NCI-H2196 (cell line): ENCODE measurements around the gene IFI44.
A peak's percentile ranks its signal among the peaks of the same experiment; 100 is the strongest.

Source experiments
- DNase-seq: peaks from one replicate; lab custom pipeline; 2025; ENCODE audit not compliant: unreplicated experiment; lab: John Stamatoyannopoulos, UW

The IFI44 gene, protein sequence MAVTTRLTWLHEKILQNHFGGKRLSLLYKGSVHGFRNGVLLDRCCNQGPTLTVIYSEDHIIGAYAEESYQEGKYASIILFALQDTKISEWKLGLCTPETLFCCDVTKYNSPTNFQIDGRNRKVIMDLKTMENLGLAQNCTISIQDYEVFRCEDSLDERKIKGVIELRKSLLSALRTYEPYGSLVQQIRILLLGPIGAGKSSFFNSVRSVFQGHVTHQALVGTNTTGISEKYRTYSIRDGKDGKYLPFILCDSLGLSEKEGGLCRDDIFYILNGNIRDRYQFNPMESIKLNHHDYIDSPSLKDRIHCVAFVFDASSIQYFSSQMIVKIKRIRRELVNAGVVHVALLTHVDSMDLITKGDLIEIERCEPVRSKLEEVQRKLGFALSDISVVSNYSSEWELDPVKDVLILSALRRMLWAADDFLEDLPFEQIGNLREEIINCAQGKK

DNA sequence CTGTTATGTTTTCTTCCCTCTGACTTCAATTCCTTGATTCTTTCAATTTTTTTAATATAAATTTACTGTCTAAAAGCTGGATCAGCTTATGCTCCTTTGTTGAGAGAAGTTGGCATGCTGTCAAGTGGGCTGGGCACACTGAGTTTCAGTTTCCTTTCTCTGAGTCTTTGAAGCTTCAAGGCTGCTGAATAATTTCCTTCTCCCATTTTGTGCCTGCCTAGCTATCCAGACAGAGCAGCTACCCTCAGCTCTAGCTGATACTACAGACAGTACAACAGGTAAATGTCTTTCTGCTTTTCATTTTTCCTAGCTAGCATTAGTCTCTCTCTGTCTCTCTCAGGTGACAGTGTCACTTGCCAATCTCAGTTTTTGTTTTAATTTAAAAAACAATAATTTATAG is at the start of gene IFI44:
IFI44 (plus strand) TSS at position 204 of the 400 bp plus-strand sequence. CDS start 365 bp downstream, outside the sequence.
- peak; percentile 73 for DNase-seq

DNA sequence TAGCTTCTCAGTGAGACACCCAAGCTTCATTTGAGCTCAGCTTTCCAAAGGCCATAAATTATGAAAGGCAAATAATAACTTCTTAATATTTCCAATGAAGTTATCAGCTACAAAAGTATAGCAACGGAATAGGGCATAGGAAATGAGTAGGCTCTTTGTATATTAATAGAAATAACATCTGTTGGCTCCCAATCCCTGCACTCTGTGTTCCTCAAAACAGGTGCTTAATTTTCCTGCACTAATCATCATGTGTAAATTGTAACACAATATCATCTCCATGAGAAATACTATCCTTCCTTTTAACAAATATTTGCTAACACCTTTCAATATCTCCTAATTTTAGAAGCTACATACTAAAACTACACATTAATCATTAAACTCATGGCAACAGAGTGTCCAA is 48.6 kb upstream of the IFI44 start:
- no peak for DNase-seq

DNA sequence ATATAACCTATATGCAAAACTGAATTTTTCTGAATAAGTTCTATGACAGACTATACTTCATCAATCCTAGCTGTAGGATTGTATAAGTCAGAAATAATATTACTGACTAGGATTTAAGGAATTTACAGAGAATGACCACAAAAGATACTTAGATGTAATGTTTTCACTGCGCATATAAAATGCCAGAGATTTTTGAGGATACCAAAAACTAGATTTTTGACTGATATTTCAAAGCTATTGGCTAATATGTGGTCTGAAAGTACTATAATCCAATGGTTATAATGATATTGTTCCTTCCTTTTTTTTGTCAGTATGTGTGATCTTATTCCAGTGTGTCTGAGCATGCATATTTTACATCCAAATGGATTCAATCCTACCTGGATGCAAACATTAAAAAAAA is 46.4 kb upstream of the IFI44 start:
- DNase-seq, result no peak

DNA sequence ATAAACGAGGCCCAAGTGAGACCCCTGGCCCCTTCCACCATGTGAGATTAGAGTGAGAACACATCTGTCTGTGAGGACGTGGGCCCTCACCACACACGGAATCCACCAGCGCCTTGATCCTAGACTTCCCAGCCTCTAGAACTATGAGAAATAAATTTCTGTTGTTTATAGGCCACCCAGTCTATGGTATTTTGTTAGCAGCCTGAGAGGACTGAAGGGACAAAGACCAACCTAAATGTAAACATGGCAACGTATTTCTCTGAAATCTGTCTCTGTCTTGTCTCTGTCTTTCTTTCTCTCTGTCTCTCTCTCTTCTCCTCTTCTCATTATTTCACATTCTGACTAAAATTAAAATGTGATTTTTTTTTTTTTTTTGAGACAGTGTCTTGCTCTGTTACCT is 45.0 kb upstream of the IFI44 start:
- DNase-seq, result no peak

DNA sequence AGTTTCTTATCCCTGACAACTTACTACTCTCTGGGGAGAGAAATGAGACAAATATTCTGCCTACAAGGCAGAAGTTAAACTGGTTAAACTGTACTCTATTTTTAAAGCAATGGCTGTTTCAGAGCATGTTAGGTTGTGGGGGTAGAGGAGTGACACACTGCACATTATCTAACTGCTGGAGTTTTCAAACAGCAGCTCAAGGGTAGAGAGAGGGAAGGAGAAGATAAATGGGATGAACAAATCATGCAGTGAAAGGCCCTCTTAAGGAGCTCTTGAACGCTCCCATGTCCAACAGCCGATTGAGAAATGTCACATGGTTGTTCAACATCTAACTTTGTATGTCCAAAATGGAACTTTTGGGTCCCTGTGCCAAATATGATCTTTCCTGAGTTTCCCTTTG is 43.4 kb upstream of the IFI44 start:
- no peak for DNase-seq

DNA sequence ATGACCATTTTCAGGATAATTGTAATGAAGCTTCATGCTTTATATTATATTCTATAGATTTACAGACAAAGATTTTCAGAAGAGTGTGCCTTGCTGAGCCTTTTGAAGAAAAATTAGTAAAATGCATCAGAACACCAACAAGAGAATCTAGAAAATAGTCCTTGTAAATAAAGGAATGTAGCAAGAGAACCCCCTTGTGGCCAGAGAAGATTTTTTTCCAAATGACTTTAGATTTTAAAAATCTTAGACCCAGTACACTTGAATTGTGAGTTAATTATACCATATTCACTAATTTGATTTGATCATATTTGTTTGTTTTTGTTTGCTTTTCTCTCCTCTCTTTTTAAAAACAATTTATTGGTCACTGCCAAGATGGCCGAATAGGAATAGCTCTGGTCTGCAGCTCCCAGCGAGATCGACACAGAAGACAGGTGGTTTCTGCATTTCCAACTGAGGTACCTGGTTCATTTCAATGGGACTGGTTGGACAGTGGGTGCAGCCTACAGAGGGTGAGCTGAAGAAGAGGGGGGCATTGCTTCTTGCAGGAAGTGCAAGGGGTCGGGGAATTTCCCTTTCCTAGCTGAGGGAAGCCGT is 42.2 kb upstream of the IFI44 start:
- no peak for DNase-seq

DNA sequence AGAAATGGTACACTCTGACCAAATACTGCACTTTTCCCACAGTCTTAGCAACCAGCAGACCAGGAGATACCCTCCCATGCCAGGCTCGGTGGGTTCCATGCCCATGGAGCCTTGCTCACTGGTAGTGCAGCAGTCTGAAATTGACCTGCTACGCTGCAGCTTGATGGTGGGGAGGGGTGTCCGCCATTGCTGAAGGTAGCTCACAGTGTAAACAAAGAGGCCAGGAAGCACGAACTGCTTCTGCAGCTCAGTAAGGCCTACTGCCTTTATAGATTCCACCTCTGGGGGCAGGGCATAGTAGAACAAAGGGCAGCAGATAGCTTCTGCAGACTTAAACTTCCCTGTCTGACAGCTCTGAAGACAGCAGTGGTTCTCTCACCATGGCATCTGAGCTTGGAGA is 41.7 kb upstream of the IFI44 start:
- no peak for DNase-seq

DNA sequence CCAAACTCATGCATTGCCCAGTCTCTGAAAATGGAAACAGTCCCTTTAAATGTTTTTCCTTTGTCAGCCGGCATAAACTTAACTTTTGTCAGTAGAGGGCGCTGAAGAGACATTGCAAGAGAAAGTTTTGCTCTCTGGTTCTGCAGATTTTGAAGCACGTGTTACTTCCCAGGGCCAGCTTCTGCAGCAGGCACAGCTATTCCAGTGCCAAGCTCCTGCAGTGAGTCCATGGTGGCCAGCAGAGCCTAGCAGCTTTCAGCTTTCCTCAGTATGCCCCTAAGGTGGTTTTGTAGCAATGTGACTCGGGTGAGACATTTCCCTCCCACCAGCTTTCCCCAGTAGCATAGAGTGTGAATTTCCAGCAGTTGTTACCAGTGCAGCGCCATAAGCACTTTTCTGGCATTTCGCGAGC is 32.0 kb upstream of the IFI44 start:
- DNase-seq, result peak; percentile 71

DNA sequence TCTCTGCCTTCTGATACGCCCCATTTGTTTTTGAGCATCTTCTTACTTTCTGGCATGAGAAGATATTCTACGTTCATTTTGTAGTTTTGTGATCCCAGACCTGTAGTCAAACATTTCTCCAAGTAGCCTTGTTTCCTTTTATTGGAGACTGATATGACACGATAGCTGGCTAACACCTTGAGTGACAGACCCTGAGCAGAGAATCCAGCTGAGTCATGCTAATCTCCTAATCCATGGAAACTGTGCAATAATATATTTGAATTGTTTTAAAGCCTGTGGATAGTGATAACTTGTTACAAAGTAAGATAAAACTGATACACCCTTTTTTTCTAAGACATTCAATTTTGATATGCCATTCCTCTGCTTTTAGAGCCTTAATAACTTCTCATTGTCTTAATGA is 30.6 kb upstream of the IFI44 start:
- DNase-seq, result no peak

DNA sequence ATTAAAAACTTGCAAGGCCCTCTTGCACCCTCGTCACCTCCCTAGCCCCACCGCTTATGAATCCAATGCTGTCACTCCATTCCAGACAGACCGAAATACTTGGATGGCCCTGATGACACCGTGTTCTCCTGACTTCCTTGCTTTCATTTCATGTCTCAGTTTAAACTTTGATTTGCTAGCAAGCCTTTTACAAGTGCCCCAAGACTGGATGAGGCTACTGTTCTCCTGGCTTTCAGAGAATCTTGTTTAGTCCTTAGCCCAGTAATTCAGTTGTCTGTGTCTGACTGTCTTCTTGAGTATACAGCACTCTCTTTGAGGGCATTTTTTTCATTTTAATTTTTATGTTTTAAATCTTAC is 30.2 kb upstream of the IFI44 start:
- DNase-seq, result no peak

DNA sequence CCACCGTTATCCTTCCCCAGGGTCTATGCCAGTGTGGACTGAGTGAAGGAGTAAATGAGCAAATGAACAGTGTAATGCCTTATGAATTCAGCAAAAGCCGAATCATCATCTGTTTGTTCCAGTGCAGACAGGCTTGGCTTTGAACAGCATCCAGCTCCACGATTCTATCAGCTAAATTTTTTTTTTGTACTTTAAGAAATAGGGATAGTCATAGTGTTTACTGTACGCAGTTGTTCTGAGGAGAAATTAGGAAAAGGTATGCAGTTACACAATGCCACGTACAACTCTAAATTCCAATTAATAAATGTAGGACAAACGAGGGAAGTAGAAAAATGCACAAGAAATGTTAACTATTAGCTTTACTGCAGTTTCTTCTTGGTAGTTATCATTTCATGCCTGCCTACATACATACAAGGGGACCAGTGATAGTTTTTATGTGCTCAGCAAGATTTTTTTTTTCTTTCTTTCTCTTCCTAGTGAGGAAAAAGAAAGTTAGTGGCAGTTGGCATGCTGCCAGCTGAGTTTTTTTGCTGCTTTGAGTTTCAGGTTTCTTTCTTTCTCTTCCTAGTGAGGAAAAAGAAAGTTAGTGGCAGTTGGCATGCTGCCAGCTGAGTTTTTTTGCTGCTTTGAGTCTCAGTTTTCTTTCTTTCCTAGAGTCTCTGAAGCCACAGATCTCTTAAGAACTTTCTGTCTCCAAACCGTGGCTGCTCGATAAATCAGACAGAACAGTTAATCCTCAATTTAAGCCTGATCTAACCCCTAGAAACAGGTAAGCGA is 29.6 kb upstream of the IFI44 start, which contains the start of gene IFI44L:
IFI44L (plus strand) TSS at position 646 of the 777 bp plus-strand sequence. CDS start 7,468 bp downstream, outside the sequence.
- no peak for DNase-seq

DNA sequence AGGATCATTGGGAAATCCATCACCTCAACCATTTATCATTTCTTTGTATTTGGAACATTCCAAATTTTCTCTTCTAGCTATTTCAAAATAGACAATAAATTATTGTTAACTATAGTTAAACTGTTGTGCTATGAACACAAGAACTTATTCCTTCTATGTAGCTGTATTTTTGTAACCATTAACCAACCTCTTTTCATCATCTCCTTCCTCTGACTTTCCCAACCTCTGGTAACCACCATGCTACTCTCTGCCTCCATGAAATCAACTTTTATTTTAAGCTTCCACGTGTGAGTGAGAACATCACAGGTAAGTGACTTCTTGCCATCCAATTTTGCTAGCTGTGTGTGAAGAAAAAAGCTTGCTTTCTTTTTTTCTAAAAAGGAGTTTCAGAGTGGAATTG is 29.0 kb upstream of the IFI44 start:
- no peak for DNase-seq

DNA sequence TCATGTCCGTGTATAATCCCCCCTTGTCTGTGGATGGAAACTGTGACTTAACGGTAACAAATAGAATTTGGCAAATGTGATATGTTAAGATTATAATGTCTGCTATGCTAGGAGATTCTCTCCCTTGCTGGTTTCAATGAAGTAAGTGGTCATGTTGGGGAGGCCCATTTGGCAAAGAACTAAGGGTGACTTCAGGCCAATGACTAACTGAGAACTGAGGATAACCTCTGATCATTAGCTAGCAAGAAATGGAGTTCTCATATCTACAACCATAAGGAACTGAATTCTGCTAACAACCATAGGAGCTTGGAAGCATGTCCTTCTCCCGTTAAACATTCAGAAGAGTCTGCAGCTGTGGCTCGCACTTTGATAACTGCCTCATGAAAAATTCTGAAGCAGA is 27.1 kb upstream of the IFI44 start:
- DNase-seq, result no peak

DNA sequence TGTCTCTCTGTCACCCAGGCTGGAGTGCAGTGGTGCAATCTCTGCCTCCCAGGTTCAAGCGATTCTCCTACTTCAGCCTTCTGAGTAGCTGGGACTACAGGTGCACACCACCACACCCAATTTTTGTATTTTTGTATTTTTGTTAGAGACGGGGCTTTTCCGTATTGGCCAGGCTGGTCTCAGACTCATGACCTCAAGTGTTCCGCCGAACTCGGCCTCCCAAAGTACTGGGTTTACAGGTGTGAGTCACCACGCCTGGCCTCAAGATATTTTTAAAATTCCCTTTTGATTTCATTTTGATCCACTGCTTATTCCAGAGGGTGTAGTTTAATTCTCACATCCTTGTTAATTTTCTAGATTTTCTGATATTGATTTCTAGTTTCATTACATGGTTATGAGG is 25.6 kb upstream of the IFI44 start:
- DNase-seq, result no peak

DNA sequence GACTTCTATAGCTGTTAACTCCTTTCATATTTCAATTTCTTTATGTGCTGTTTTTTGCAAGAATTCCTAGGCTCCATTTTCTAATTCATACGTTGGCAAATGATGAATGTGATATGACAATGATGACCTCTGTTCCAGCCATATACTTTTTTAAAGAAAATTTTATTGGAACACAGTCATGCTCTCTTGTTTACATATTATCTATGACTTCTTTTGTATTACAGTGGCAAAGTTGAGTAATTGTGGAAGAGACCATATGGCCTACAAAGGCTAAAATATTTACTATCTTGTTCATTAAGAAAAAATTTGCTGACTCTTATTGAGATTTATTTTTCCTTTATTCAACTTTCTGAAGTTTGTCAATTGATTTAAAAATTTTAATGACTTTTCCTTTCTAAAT is 22.3 kb upstream of the IFI44 start:
- DNase-seq, result no peak

DNA sequence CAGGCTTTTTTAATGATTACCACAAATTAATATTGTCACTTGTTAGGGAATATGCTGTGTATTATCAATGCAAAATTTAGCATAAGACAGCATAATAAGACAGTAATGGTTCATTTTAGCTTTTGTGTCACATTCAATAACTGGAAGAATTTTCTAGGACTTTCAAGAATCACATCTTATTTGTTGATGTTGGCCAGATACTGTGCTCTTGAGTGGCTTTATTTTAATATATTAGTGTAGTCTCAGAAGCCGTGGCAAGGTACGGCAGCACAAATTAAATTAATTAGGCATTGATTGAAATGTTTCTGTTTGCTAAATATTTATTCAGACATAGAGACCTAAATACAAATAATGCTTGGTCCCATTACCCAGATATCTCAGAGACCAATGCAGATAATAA is 19.0 kb upstream of the IFI44 start:
- DNase-seq, result no peak

DNA sequence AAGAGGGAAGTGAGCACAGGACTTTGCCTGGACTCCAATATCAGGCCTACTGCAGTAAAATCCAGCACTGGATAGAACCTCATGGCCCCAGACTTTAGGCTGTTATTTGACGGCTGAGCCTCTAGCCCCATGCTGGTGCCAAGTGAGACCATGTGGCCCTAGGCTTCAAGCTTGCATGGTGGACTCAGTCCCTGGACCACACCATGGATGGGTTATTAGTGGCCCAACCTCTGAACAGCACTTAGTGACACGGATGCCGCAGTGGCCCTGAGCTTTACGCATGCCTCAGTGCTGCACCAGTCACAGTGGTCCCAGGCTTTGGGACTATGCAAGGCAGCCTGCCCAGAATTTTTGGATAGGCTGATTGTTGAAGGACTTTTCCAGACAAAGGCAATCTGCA is 16.4 kb upstream of the IFI44 start:
- no peak for DNase-seq

DNA sequence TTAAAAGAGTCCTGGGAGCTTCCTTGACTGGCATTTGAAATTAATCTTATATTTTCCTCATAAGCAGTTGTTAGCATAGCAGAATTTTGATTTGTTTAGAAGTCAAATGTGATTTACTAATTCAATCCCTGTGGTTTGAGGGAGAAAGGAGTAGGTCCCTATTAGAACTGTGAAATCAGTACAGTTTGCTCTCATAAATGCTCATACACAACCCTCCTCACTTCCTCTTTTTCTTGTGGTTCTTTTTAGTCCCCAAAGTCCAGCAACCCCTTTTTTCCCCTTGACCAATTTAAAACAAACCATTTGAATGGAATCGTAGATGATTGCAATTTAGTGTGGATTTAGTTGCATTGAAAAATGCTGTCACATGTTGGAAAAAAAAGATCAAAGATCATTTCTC is 9.2 kb upstream of the IFI44 start:
- no peak for DNase-seq

DNA sequence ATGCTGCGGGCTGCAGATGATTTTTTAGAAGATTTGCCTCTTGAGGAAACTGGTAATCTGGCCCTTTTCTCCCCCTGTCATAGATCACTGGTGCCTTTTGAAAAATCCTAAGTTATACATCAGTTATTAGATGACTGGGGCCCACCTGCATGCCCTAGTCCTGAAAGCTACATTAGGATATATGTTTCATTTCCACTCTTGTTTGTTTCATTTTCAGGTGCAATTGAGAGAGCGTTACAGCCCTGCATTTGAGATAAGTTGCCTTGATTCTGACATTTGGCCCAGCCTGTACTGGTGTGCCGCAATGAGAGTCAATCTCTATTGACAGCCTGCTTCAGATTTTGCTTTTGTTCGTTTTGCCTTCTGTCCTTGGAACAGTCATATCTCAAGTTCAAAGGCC is 8.1 kb upstream of the IFI44 start:
- DNase-seq, result no peak

DNA sequence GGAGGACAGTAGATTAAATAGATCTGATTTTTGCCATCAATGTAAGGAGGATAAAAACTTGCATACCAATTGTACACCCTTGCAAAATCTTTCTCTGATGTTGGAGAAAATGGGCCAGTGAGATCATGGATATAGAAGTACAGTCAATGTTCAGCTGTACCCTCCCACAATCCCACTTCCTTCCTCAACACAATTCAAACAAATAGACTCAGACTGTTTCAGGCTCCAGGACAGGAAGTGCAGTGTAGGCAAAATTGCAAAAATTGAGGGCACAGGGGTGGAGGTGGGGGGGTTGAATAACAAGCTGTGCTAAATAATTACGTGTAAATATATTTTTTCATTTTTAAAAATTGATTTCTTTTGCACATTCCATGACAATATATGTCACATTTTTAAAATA is 3.9 kb upstream of the IFI44 start:
- no peak for DNase-seq

DNA sequence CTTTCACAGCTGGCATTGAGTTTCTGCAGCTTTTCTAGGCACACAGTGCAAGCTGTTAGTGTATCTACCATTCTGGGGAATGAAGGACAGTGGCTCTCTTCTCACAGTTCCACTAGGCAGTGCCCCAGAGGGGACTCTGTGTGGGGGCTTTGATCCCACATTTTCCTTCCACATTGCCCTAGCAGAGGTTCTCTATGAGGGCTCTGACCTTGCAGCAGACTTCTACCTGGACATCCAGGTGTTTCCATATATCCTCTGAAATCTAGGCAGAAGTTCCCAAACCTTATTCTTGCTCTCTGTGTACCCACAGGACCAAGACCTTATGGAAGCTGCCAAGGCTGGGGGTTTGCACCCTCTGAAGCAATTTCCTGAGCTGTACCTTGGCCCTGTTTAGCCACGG is 2.4 kb upstream of the IFI44 start:
- no peak for DNase-seq

DNA sequence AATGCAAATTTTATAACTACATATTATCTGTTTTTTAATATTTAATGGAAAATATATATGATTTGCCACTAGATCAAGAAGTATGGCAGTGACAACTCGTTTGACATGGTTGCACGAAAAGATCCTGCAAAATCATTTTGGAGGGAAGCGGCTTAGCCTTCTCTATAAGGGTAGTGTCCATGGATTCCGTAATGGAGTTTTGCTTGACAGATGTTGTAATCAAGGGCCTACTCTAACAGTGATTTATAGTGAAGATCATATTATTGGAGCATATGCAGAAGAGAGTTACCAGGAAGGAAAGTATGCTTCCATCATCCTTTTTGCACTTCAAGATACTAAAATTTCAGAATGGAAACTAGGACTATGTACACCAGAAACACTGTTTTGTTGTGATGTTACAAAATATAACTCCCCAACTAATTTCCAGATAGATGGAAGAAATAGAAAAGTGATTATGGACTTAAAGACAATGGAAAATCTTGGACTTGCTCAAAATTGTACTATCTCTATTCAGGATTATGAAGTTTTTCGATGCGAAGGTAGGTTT is 556 bp downstream of the IFI44 start:
- no peak for DNase-seq
